SU-DHL-6 (cell line): ENCODE results near the gene TSSC4.

Experiments used
- H2AFZ ChIP-seq: fragments of 200-600 bp; sonication (generic); 2 replicates; pipeline ENCODE4 v1.6.1; 2014; ENCODE audit warnings: low read depth, mild to moderate bottlenecking, moderate library complexity, mixed read lengths, antibody characterized with exemption, low read length; ENCODE audit not compliant: severe bottlenecking
- H3F3A ChIP-seq: fragments of 200-600 bp; shearing (Covaris generic); 2 replicates; pipeline ENCODE4 v1.6.0; 2016; ENCODE audit warnings: antibody characterized with exemption, mild to moderate bottlenecking; ENCODE audit not compliant: insufficient read depth
- H3K27ac ChIP-seq: fragments of 200-600 bp; sonication (generic); 2 replicates; pipeline ENCODE4 v1.5.1; 2016; ENCODE audit warnings: low read depth, mild to moderate bottlenecking, low read length, moderate library complexity, mixed read lengths
- H3K27me3 ChIP-seq: fragments of 200-600 bp; sonication (generic), shearing (Covaris generic); 2 replicates; pipeline ENCODE4 v1.6.0; 2014; ENCODE audit warnings: mild to moderate bottlenecking, low read length
- H3K36me3 ChIP-seq: fragments of 200-600 bp; sonication (generic); 2 replicates; pipeline ENCODE4 v1.6.1; 2014; ENCODE audit warnings: mild to moderate bottlenecking, low read length, mixed read lengths
- H3K4me2 ChIP-seq: fragments of 300-600, 200-600 bp; shearing (Covaris generic), sonication (generic); 2 replicates; pipeline ENCODE4 v1.6.0; 2014; ENCODE audit warnings: low read length, low read depth, mild to moderate bottlenecking; ENCODE audit not compliant: poor library complexity, severe bottlenecking
- H3K4me3 ChIP-seq: fragments of 200-600 bp; sonication (generic); 2 replicates; pipeline ENCODE4 v1.5.1; 2014; ENCODE audit warnings: antibody characterized with exemption, low read length, mild to moderate bottlenecking, mixed read lengths; ENCODE audit not compliant: insufficient read depth, poor library complexity, severe bottlenecking
- H3K79me2 ChIP-seq: fragments of 200-600 bp; sonication (generic); 2 replicates; pipeline ENCODE4 v1.6.1; 2014; ENCODE audit warnings: mild to moderate bottlenecking, low read length, moderate library complexity; ENCODE audit not compliant: insufficient read depth
- H3K9ac ChIP-seq: fragments of 200-600 bp; sonication (generic); 2 replicates; pipeline ENCODE4 v1.7.0; 2014; ENCODE audit warnings: mild to moderate bottlenecking, low read length
- H3K9me2 ChIP-seq: fragments of 200-600 bp; sonication (generic); replicated peaks from 2 replicates; pipeline ENCODE4 v1.6.1; 2014; ENCODE audit warnings: low read length; ENCODE audit not compliant: insufficient read depth
- H3K9me3 ChIP-seq: fragments of 200-600 bp; sonication (generic); 2 replicates; pipeline ENCODE4 v1.6.1; 2014; ENCODE audit warnings: low read length, mixed read lengths; ENCODE audit not compliant: insufficient read depth
- H4K20me1 ChIP-seq: fragments of 200-600 bp; sonication (generic); 2 replicates; pipeline ENCODE4 v1.6.1; 2014; ENCODE audit warnings: low read depth, mild to moderate bottlenecking, antibody characterized with exemption, low read length, moderate library complexity, mixed read lengths
- CTCF ChIP-seq: fragments of 200-600 bp; sonication (generic); IDR thresholded peaks from one replicate; pipeline ENCODE4 v1.5.1; 2017; ENCODE audit warnings: antibody characterized with exemption, mild to moderate bottlenecking, low read length, moderate library complexity; ENCODE audit not compliant: insufficient read depth, poor library complexity, severe bottlenecking
- EZH2phosphoT487 ChIP-seq: fragments of 200-600 bp; sonication (generic), shearing (Covaris generic); conservative IDR thresholded peaks from 2 replicates; pipeline ENCODE4 v1.6.1; 2018; ENCODE audit warnings: mild to moderate bottlenecking, antibody characterized with exemption, low read length, moderate library complexity, mixed read lengths

Gene TSSC4

GRCh38 chr11:2436521-2437031, 36.0 kb downstream of the TSSC4 start:
- Histone ChIP-seq H3K9ac (no peak overlapping the region), H3K27me3 (no peaks in the 10 kb centered on the region), H3K4me3 (no peak overlapping the region), H3K9me3 (no peaks in the 10 kb centered on the region), H3K9me2 (no peaks in the 10 kb centered on the region), H3K27ac (no peak overlapping the region), H3K4me2 (no peak overlapping the region), H2AFZ (no peak overlapping the region), H3F3A (no peaks in the 10 kb centered on the region), H4K20me1 (no peaks in the 10 kb centered on the region), H3K36me3 (no peaks in the 10 kb centered on the region), H3K79me2 (no peaks in the 10 kb centered on the region)
- TF ChIP-seq CTCF (no peak), EZH2phosphoT487 (no peak)

- Histone ChIP-seq H3K27me3 (no peaks in the 10 kb centered on the region), H3K9me2 (no peaks in the 10 kb centered on the region), H4K20me1 (no peaks in the 10 kb centered on the region), H3K79me2 (no peaks in the 10 kb centered on the region), H3K9me3 (no peaks in the 10 kb centered on the region), H3K4me3 (no peak overlapping the region), H3K27ac (no peak overlapping the region), H3K9ac (no peak overlapping the region), H3K4me2 (no peak overlapping the region), H3F3A (0 out of 2 replicates have a peak, but pooled peaks cover 3% of the 10 kb centered on the region), H2AFZ (no peak overlapping the region), H3K36me3 (no peaks in the 10 kb centered on the region)
- TF ChIP-seq EZH2phosphoT487 (no peak), CTCF (no peak)
Measured at GRCh38 chr11:2437516-2437915, 37.0 kb downstream of the TSSC4 start.

- no peaks in the 10 kb centered on the region for H3K9me2 ChIP-seq
- H3K27ac ChIP-seq: no peak overlapping the region
- no peaks in the 10 kb centered on the region for H3K79me2 ChIP-seq
- H3K36me3 ChIP-seq: no peaks in the 10 kb centered on the region
- no peak overlapping the region for H2AFZ ChIP-seq
- no peaks in the 10 kb centered on the region for H3K27me3 ChIP-seq
- no peak for TF ChIP-seq EZH2phosphoT487
- no peak for TF ChIP-seq CTCF
- H4K20me1 ChIP-seq: no peaks in the 10 kb centered on the region
- 0 out of 2 replicates have a peak, but pooled peaks cover 3% of the 10 kb centered on the region for H3F3A ChIP-seq
- H3K4me2 ChIP-seq: no peak overlapping the region
- no peak overlapping the region for H3K9ac ChIP-seq
- no peak overlapping the region for H3K4me3 ChIP-seq
- no peaks in the 10 kb centered on the region for H3K9me3 ChIP-seq
Measured at GRCh38 chr11:2439820-2440219, 39.3 kb downstream of the TSSC4 start.

- H3K27me3 ChIP-seq: no peaks in the 10 kb centered on the region
- H3K4me2 ChIP-seq: no peak overlapping the region
- no peaks in the 10 kb centered on the region for H3K36me3 ChIP-seq
- no peaks in the 10 kb centered on the region for H3K9me2 ChIP-seq
- no peaks in the 10 kb centered on the region for H3K9me3 ChIP-seq
- no peak overlapping the region for H3K9ac ChIP-seq
- TF ChIP-seq CTCF (no peak), EZH2phosphoT487 (no peak)
- H2AFZ ChIP-seq: no peak overlapping the region
- H3F3A ChIP-seq: 0 out of 2 replicates have a peak, but pooled peaks cover 3% of the 10 kb centered on the region
- H3K4me3 ChIP-seq: no peak overlapping the region
- no peak overlapping the region for H3K27ac ChIP-seq
- H3K79me2 ChIP-seq: no peaks in the 10 kb centered on the region
- no peaks in the 10 kb centered on the region for H4K20me1 ChIP-seq
Measured at GRCh38 chr11:2440646-2441045, 40.1 kb downstream of the TSSC4 start.
